ENCODE results near the gene SETD3. TPM values are rescaled to one million over a fixed set of nuclear protein-coding genes. Genes with fewer than 3 reads are reported as not detected.

Gene SETD3
- total and polyA plus RNA-seq, 2 of the 8 experiments (the other 6 are each of a cell fraction or from before 2014, with no cell fraction given): 24.0 to 64.0 TPM

DNA sequence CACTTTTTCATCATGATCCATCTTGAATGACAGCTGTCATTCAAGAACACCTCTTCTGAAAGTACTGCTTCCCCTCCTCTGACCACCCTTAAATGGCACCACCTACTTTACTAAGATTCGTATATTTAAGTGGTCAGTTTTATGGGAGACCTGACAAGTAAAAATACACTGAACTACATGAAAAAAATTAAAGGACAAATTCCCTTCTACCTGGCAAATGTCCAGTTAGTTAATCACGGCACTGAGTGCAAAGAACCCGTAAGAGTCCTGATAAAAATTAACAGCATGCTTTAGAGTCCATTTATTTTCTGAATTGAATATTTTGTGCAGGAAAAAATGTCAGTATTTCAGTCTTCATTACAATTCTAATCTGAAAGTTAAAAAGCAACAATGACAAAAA lies 48.7 kb downstream of the SETD3 start:
- Histone ChIP-seq H3K14ac (ENCODE audit: insufficient read length) (no peak overlapping the region), H2BK12ac (ENCODE audit: low read depth, low read length) (no peak overlapping the region), H3K9ac (replicated peaks in 1 of 4; ENCODE audit: extremely low read depth in 1 of 4, low read depth in 3 of 4, low read length in 3 of 4) (no peak overlapping the region), H3K9me3 (ENCODE audit: insufficient read depth in 2 of 2, low read depth in 1 of 2, low read length in 1 of 2) (no peaks in the 10 kb centered on the region; a peak in 2 of 4 replicates), H4K8ac (ENCODE audit: extremely low read depth, insufficient read depth, low read length) (no peak overlapping the region), H3K79me2 (ENCODE audit: control insufficient read depth in 1 of 2, insufficient read depth in 2 of 2, low read length in 2 of 2) (no peaks in the 10 kb centered on the region), H3K4me2 (ENCODE audit: insufficient read depth in 1 of 2, low read depth in 2 of 2, low read length in 2 of 2) (no peak overlapping the region), H2BK120ac (replicated peaks; ENCODE audit: low read depth, low read length) (no peak overlapping the region), H3K27me3 (replicated peaks in 1 of 4; ENCODE audit: control insufficient read depth in 3 of 4, extremely low read depth in 1 of 4, insufficient read depth in 3 of 4, low read length in 3 of 4) (no peaks in the 10 kb centered on the region), H3K79me1 (ENCODE audit: low read depth, low read length) (peaks cover 3% of the 10 kb centered on the region; the same call in 1 of the 2 replicates), H3K4ac (replicated peaks; ENCODE audit: insufficient read length, low read depth, low read length) (no peak overlapping the region), H2AK5ac (ENCODE audit: low read depth, low read length) (no peak overlapping the region), H3K4me1 (replicated peaks in 1 of 4; ENCODE audit: control insufficient read depth in 3 of 4, insufficient read depth in 4 of 4, low read length in 3 of 4) (no peaks in the 10 kb centered on the region), H3K18ac (ENCODE audit: extremely low read depth, low read length) (no peak overlapping the region), H2AFZ (ENCODE audit: low read length) (no peak overlapping the region), H2BK5ac (ENCODE audit: low read depth, low read length) (no peak overlapping the region), H3K56ac (replicated peaks; ENCODE audit: insufficient read length, low read depth, low read length) (no peak overlapping the region), H3K27ac (ENCODE audit: low read depth, low read length) (no peak overlapping the region), H3K4me3 (ENCODE audit: extremely low read depth in 1 of 4, insufficient read depth in 2 of 4, low read depth in 3 of 4, low read length in 4 of 4) (no peak overlapping the region), H3K23me2 (ENCODE audit: low read depth, low read length) (no peaks in the 10 kb centered on the region), H2BK20ac (ENCODE audit: low read length) (no peak overlapping the region), H3K36me3 (ENCODE audit: control insufficient read depth in 2 of 4, insufficient read depth in 4 of 4, low read length in 3 of 4) (peaks cover 0 to 13% (median 5%) of the 10 kb centered on the region in 4 experiments; a peak in 3 of 8 replicates), H3K23ac (ENCODE audit: insufficient read length) (no peak overlapping the region), H4K20me1 (replicated peaks in 1 of 2; ENCODE audit: control insufficient read depth in 1 of 2, insufficient read depth in 2 of 2, low read length in 2 of 2) (peaks cover 2 to 3% of the 10 kb centered on the region in 2 experiments), H4K5ac (ENCODE audit: insufficient read length, low read depth, low read length) (no peak overlapping the region), H2BK15ac (ENCODE audit: low read length) (no peak overlapping the region), H4K91ac (replicated peaks; ENCODE audit: insufficient read length, low read length) (no peak overlapping the region)
- WGBS, 2 experiments (ENCODE audit: extremely low coverage in 1 of 2, insufficient coverage in 1 of 2, insufficient read length in 1 of 2, insufficient replicate concordance in 2 of 2, low coverage in 1 of 2, low lambda C conversion rate in 2 of 2, missing lambda C conversion rate in 1 of 2): 88% methylated on average over 3 of the region's 3 CpGs; no CpG with 5 or more reads in 1 of the 2 experiments
- no peak for FAIRE-seq
- POLR2A ChIA-PET (ENCODE audit: partially characterized antibody): no interaction called here
- CTCF ChIA-PET (ENCODE audit: partially characterized antibody): interaction anchor here (0.7 kb wide), 1 partner anchor 941 kb away, joined by 3 read pairs; no protein-coding TSS in a partner anchor
- no peak for DNase-seq (ENCODE audit: low read depth in 1 of 2, low spot score in 2 of 2)
- TF ChIP-seq CHD2 (IDR thresholded peaks at IDR 0.05; ENCODE audit: low read length) (no peak), RFX5 (IDR thresholded peaks at IDR 0.05; ENCODE audit: borderline replicate concordance, low read depth, low read length) (no peak), SIX5 (IDR thresholded peaks at IDR 0.05; ENCODE audit: low read depth, low read length) (no peak), NANOG (IDR thresholded peaks at IDR 0.05; ENCODE audit: insufficient read depth, low read depth, low read length, poor library complexity, severe bottlenecking) (no peak)

Data from H1 (cell line).